ENCODE measurements around the gene ADIPOR1.

Gene ADIPOR1

DNA sequence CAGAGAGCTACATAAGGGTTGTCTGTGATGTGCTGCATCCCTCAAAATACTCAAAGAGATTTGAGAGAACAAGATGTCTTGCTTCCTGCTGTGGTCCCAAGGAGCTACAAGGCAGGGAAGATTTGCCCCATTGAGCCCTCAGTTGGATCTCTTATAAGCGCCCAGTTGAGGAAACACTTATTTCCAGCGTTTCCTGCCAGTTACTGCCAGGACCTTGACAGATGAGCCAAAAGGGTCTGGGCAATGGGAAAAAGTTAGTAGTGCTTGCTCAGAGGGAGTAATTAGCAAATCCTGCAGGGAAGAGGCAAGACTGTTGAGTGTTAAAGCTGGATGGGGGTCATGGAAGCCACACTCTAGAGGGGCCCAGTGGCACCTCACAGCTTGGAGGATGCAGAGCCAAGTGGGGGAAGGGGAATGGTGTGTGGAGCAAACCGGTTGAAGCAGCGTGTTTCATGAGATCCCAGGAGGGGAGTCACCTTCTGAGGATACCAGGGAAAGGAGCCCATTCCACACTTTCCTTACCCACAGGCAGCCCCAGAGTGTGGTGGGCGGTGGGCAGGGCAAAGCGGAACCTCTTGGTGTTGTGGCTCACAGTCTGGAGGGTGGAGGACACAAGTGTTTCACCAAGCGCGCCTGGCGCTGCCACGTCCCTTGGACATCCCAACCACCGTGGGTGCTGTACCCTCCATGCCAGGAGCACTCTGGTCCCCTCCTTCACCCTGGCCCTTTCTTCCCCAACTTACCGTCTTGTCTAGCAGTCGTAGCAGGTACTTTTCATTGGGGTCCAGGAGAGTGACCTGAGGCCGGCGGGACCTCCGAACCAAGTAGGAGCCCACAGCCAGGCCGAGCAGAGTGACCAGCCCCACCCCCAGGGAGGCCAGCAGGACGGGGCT is 8.1 kb upstream of the ADIPOR1 start:
- Histone ChIP-seq H3K4me3 (replicated peaks; ENCODE audit: insufficient read depth, low read length) (peak overlapping the region; percentile 93), H3K27ac (replicated peaks) (peak overlapping the region; percentile 64), H3K27me3 (ENCODE audit: insufficient read depth, poor library complexity, severe bottlenecking) (no peaks in the 10 kb centered on the region)
- peak in 1 of 2 experiments; percentile 32 for DNase-seq (ENCODE audit: low read depth in 1 of 2, low spot score in 1 of 2)
- TF ChIP-seq POLR2AphosphoS5 (IDR thresholded peaks at IDR 0.05; ENCODE audit: low read depth), result no peak
- TF ChIP-seq, protein P1, sequence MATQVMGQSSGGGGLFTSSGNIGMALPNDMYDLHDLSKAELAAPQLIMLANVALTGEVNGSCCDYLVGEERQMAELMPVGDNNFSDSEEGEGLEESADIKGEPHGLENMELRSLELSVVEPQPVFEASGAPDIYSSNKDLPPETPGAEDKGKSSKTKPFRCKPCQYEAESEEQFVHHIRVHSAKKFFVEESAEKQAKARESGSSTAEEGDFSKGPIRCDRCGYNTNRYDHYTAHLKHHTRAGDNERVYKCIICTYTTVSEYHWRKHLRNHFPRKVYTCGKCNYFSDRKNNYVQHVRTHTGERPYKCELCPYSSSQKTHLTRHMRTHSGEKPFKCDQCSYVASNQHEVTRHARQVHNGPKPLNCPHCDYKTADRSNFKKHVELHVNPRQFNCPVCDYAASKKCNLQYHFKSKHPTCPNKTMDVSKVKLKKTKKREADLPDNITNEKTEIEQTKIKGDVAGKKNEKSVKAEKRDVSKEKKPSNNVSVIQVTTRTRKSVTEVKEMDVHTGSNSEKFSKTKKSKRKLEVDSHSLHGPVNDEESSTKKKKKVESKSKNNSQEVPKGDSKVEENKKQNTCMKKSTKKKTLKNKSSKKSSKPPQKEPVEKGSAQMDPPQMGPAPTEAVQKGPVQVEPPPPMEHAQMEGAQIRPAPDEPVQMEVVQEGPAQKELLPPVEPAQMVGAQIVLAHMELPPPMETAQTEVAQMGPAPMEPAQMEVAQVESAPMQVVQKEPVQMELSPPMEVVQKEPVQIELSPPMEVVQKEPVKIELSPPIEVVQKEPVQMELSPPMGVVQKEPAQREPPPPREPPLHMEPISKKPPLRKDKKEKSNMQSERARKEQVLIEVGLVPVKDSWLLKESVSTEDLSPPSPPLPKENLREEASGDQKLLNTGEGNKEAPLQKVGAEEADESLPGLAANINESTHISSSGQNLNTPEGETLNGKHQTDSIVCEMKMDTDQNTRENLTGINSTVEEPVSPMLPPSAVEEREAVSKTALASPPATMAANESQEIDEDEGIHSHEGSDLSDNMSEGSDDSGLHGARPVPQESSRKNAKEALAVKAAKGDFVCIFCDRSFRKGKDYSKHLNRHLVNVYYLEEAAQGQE (IDR thresholded peaks at IDR 0.05; ENCODE audit: insufficient replicate concordance, low read depth), result no peak
- no peak for TF ChIP-seq CTCF (IDR thresholded peaks at IDR 0.05; ENCODE audit: insufficient read depth, low read length)
- no peak for TF ChIP-seq GABPA (IDR thresholded peaks at IDR 0.05; ENCODE audit: low read depth)
- no peak for TF ChIP-seq SPI1 (IDR thresholded peaks at IDR 0.05; ENCODE audit: borderline replicate concordance, low read depth)

- TF ChIP-seq SPI1 (IDR thresholded peaks at IDR 0.05; ENCODE audit: borderline replicate concordance, low read depth), result no peak
- no peak for TF ChIP-seq CTCF (IDR thresholded peaks at IDR 0.05; ENCODE audit: insufficient read depth, low read length)
- TF ChIP-seq GABPA (IDR thresholded peaks at IDR 0.05; ENCODE audit: low read depth), result no peak
- TF ChIP-seq POLR2AphosphoS5 (IDR thresholded peaks at IDR 0.05; ENCODE audit: low read depth), result no peak
- TF ChIP-seq, protein P1 (IDR thresholded peaks at IDR 0.05; ENCODE audit: insufficient replicate concordance, low read depth), result no peak
- H3K27ac ChIP-seq (replicated peaks), result no peak overlapping the region
- H3K4me3 ChIP-seq (replicated peaks; ENCODE audit: insufficient read depth, low read length), result no peak overlapping the region
- DNase-seq (ENCODE audit: low read depth in 1 of 2, low spot score in 1 of 2), result no peak
- H3K27me3 ChIP-seq (ENCODE audit: insufficient read depth, poor library complexity, severe bottlenecking), result no peaks in the 10 kb centered on the region
Observed at GRCh38 chr1:202965422-202965821, 7.3 kb upstream of the ADIPOR1 start.

- TF ChIP-seq POLR2AphosphoS5 (IDR thresholded peaks at IDR 0.05; ENCODE audit: low read depth) (no peak), CTCF (IDR thresholded peaks at IDR 0.05; ENCODE audit: insufficient read depth, low read length) (no peak), GABPA (IDR thresholded peaks at IDR 0.05; ENCODE audit: low read depth) (no peak), SPI1 (IDR thresholded peaks at IDR 0.05; ENCODE audit: borderline replicate concordance, low read depth) (no peak)
- TF ChIP-seq, protein P1 (IDR thresholded peaks at IDR 0.05; ENCODE audit: insufficient replicate concordance, low read depth), result no peak
- no peak for DNase-seq (ENCODE audit: low read depth in 1 of 2, low spot score in 1 of 2)
- no peak overlapping the region for H3K27ac ChIP-seq (replicated peaks)
- H3K4me3 ChIP-seq (replicated peaks; ENCODE audit: insufficient read depth, low read length), result no peak overlapping the region
- H3K27me3 ChIP-seq (ENCODE audit: insufficient read depth, poor library complexity, severe bottlenecking), result no peaks in the 10 kb centered on the region
Observed at GRCh38 chr1:202964791-202965410, 6.8 kb upstream of the ADIPOR1 start.
